Daoy (cell line): ENCODE measurements around the gene RANBP3. TPM values are rescaled to one million over a fixed set of nuclear protein-coding genes. Genes with fewer than 3 reads are reported as not detected.
A peak's percentile ranks its signal among the peaks of the same experiment; 100 is the strongest.
"Not testable (repeated sequence)": the region's sequence is repeated elsewhere in the genome, so short reads cannot be mapped to it uniquely, and the experiment has no call there.

Experiments
- DNase-seq: peaks from one replicate; pipeline ENCODE4 v3.0.0-alpha.2; 2015; ENCODE audit warnings: low read depth
- total RNA-seq: library from RNA; depleted of rRNA; stranded (reverse); fragments of >200 nt; shearing (Covaris generic); gene quantifications from 2 replicates; pipeline ENCODE4 v1.2.3, GENCODE V29; 2014; rRNA removed

The RANBP3 gene
- 64.5 and 83.0 TPM in 2 replicates for total RNA-seq

- DNase-seq = peak; percentile 100
These were observed at the start of gene RANBP3 for GRCh38 chr19:5977785-5978605. RANBP3 (minus strand) TSS chr19:5978140; CDS start chr19:5978082, 58 bp downstream.

GRCh38 chr19:6026390-6027227 lies 48.7 kb upstream of the RANBP3 start:
- no peak for DNase-seq

- not testable (repeated sequence) for DNase-seq
These were observed 46.8 kb upstream of the RANBP3 start for GRCh38 chr19:6024756-6025155.

- DNase-seq = no peak
These were observed 46.0 kb upstream of the RANBP3 start for GRCh38 chr19:6023936-6024335.

- DNase-seq = peak; percentile 25
These were observed 45.2 kb upstream of the RANBP3 start for GRCh38 chr19:6023085-6023682.

- DNase-seq = no peak
These were observed 44.7 kb upstream of the RANBP3 start for GRCh38 chr19:6022570-6023064.

GRCh38 chr19:6021878-6022569 lies 44.1 kb upstream of the RANBP3 start:
- DNase-seq = peak; percentile 74

- DNase-seq = no peak
These were observed 43.2 kb upstream of the RANBP3 start for GRCh38 chr19:6020972-6021805.

- DNase-seq = no peak
These were observed 42.4 kb upstream of the RANBP3 start for GRCh38 chr19:6020166-6020882.

GRCh38 chr19:6018786-6019185 lies 40.8 kb upstream of the RANBP3 start:
- DNase-seq = no peak

GRCh38 chr19:6017576-6017975 lies 39.6 kb upstream of the RANBP3 start:
- DNase-seq = no peak

GRCh38 chr19:6015841-6016545 lies 38.1 kb upstream of the RANBP3 start:
- DNase-seq = no peak

- DNase-seq = no peak
These were observed 36.7 kb upstream of the RANBP3 start for GRCh38 chr19:6014551-6015135.

- DNase-seq = no peak
These were observed 34.7 kb upstream of the RANBP3 start for GRCh38 chr19:6012426-6013170.

GRCh38 chr19:6011794-6012193 lies 33.9 kb upstream of the RANBP3 start:
- no peak for DNase-seq

GRCh38 chr19:6011206-6011605 lies 33.3 kb upstream of the RANBP3 start:
- no peak for DNase-seq

- no peak for DNase-seq
These were observed 32.2 kb upstream of the RANBP3 start for GRCh38 chr19:6010107-6010506.

GRCh38 chr19:6007866-6008265 lies 29.9 kb upstream of the RANBP3 start:
- no peak for DNase-seq
